ENCODE measurements around the gene TRIM33.

- TF ChIP-seq SMC3 (IDR thresholded peaks at IDR 0.05) (no peak), POLR2A (IDR thresholded peaks at IDR 0.05; ENCODE audit: low read length) (no peak), JUNB (IDR thresholded peaks at IDR 0.05) (no peak), ESRRA (IDR thresholded peaks at IDR 0.05; ENCODE audit: borderline replicate concordance, low read length) (no peak)
Measured at GRCh38 chr1:114495486-114495885, 15.5 kb downstream of the TRIM33 start.
